DMS53 treated with DMSO at 0.1 percent for 48 hours (cell line): ENCODE measurements around the gene SH3BP2.

Experiments
- DNase-seq: peaks from one replicate; lab custom pipeline; 2025; ENCODE audit not compliant: unreplicated experiment; lab: John Stamatoyannopoulos, UW

The SH3BP2 gene

GRCh38 chr4:2849267-2850152 lies 56.6 kb downstream of the SH3BP2 start:
- no peak for DNase-seq

GRCh38 chr4:2850966-2851798 lies 58.3 kb downstream of the SH3BP2 start:
- no peak for DNase-seq

GRCh38 chr4:2852481-2852921 lies 59.6 kb downstream of the SH3BP2 start:
- no peak for DNase-seq

- no peak for DNase-seq
These were observed 62.7 kb downstream of the SH3BP2 start for GRCh38 chr4:2855584-2855983.

GRCh38 chr4:2856266-2856665 lies 63.4 kb downstream of the SH3BP2 start:
- no peak for DNase-seq

GRCh38 chr4:2857349-2857927 lies 64.6 kb downstream of the SH3BP2 start:
- DNase-seq: no peak

GRCh38 chr4:2858451-2859217 lies 65.7 kb downstream of the SH3BP2 start:
- no peak for DNase-seq

GRCh38 chr4:2859514-2859913 lies 66.6 kb downstream of the SH3BP2 start:
- no peak for DNase-seq

GRCh38 chr4:2860391-2861348 lies 67.8 kb downstream of the SH3BP2 start:
- DNase-seq: no peak

GRCh38 chr4:2861631-2862436 lies 68.9 kb downstream of the SH3BP2 start:
- no peak for DNase-seq

GRCh38 chr4:2862528-2862927 lies 69.6 kb downstream of the SH3BP2 start:
- peak; percentile 87 for DNase-seq

GRCh38 chr4:2863649-2864048 lies 70.8 kb downstream of the SH3BP2 start:
- no peak for DNase-seq

- no peak for DNase-seq
These were observed 72.4 kb downstream of the SH3BP2 start for GRCh38 chr4:2865196-2865780.

- no peak for DNase-seq
These were observed 73.4 kb downstream of the SH3BP2 start for GRCh38 chr4:2866160-2866861.

GRCh38 chr4:2866891-2867290 lies 74.0 kb downstream of the SH3BP2 start:
- DNase-seq: no peak

- DNase-seq: no peak
These were observed 75.0 kb downstream of the SH3BP2 start for GRCh38 chr4:2867758-2868491.

GRCh38 chr4:2868877-2869487 lies 76.1 kb downstream of the SH3BP2 start:
- no peak for DNase-seq
